C4-2B (cell line): ENCODE results near the gene MSGN1.

Source experiments
- ZFX ChIP-seq: fragments of 450-650 bp; IDR thresholded peaks from 2 replicates; pipeline ENCODE4 v1.6.1; 2017
- TF ChIP-seq, protein P1 (sequence below): fragments of 450-650 bp; conservative IDR thresholded peaks from 2 replicates; pipeline ENCODE4 v1.5.1; 2017; ENCODE audit warnings: mild to moderate bottlenecking

GRCh38 chr2:17786727-17787126 is 29.5 kb upstream of the MSGN1 start:
- TF ChIP-seq, protein P1, sequence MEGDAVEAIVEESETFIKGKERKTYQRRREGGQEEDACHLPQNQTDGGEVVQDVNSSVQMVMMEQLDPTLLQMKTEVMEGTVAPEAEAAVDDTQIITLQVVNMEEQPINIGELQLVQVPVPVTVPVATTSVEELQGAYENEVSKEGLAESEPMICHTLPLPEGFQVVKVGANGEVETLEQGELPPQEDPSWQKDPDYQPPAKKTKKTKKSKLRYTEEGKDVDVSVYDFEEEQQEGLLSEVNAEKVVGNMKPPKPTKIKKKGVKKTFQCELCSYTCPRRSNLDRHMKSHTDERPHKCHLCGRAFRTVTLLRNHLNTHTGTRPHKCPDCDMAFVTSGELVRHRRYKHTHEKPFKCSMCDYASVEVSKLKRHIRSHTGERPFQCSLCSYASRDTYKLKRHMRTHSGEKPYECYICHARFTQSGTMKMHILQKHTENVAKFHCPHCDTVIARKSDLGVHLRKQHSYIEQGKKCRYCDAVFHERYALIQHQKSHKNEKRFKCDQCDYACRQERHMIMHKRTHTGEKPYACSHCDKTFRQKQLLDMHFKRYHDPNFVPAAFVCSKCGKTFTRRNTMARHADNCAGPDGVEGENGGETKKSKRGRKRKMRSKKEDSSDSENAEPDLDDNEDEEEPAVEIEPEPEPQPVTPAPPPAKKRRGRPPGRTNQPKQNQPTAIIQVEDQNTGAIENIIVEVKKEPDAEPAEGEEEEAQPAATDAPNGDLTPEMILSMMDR = no peak
- no peak for TF ChIP-seq ZFX
